ENCODE results near the gene TSPAN13.
A peak's percentile ranks its signal among the peaks of the same experiment; 100 is the strongest.

The TSPAN13 gene

DNA sequence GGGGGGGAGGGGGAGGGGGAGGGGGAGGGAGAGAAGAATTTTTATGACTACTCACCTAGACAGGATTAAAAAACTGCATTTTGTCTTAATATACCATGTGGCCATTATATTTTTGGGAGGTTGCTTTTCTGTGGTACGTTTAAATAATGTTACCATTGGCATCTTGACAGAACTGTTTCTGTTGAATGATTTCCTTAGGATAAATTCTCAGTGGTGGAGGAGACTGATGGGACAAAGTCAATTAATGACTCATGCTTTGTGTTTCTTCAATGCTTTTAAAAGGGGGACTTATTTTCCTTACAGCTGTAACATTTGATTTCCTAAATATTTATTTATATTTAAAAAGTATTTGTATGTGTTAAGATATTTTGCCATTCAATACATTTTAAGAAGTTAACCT, 37.5 kb downstream of the TSPAN13 start:
- no peak for TF ChIP-seq CTCF (IDR thresholded peaks at IDR 0.05; ENCODE audit: low read depth, low read length)
- H3K36me3 ChIP-seq, result no peaks in the 10 kb centered on the region
- no peaks in the 10 kb centered on the region for H3K9me3 ChIP-seq
- peaks cover 3% of the 10 kb centered on the region for H3K4me1 ChIP-seq
- H3K4me3 ChIP-seq (ENCODE audit: low read depth, low read length), result no peak overlapping the region
- no peak for DNase-seq
- H3K27me3 ChIP-seq, result no peaks in the 10 kb centered on the region

DNA sequence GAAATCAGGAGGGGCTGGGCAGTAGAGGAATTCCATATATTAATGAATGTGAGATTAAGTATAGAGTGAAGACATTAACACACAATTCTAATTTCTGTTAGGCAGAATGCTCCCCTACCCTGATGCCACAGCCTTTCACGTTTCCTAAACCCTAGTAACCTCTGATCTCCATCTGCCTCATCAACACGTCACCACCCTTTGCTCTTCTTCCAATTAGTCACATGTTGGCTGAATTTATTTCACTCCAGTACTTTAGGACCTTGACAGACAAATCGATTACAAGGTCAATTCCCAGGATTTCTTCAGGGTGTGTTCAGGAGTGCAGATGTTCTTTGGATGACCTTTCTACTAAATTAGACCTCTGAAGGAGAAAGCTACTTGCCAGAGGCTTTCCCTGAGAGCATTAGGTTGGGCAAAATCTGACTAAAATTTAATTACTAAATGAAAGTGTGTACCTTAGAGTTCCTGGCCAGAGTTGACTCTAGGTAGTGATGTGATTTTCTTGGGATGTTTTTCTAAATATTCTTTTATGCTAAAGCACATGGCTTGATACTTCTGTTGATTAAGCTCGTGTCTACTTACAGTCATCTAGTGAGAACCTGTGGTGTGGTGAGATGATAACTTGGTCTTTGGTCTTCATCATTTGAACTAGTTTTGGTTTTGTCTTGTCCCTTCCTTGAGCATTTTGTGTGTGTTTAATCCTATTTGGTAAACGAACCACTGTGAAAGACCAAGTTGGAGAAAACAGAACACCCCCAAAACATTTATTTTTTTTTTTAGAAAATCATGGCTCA, 38.5 kb downstream of the TSPAN13 start:
- Histone ChIP-seq H3K27me3 (no peaks in the 10 kb centered on the region), H3K9me3 (no peaks in the 10 kb centered on the region), H3K4me1 (peaks cover 4% of the 10 kb centered on the region), H3K36me3 (no peaks in the 10 kb centered on the region), H3K4me3 (ENCODE audit: low read depth, low read length) (no peak overlapping the region)
- no peak for TF ChIP-seq CTCF (IDR thresholded peaks at IDR 0.05; ENCODE audit: low read depth, low read length)
- DNase-seq, result no peak

DNA sequence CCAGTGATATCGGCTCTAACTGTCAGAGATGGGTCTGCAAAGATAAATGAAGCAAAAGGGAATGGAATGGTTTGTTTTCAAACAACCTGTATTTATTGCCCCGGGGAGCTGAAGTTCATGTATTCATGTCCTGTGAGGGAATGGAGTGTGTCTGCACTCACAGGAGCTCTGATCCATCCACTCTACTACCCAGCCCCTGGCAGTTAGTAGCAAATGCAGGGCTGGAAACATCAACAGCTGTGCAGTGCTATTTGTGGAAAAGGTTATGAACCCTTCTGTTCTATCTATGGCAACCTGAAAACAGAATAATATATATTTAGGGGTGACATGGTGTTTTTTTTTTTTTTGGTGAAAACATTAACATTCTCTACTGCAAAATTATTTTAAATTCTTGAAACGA, 41.4 kb downstream of the TSPAN13 start:
- H3K4me1 ChIP-seq, result peaks cover 4% of the 10 kb centered on the region
- no peaks in the 10 kb centered on the region for H3K9me3 ChIP-seq
- no peaks in the 10 kb centered on the region for H3K36me3 ChIP-seq
- no peak for DNase-seq
- no peak overlapping the region for H3K4me3 ChIP-seq (ENCODE audit: low read depth, low read length)
- TF ChIP-seq CTCF (IDR thresholded peaks at IDR 0.05; ENCODE audit: low read depth, low read length), result no peak
- no peaks in the 10 kb centered on the region for H3K27me3 ChIP-seq

- no peaks in the 10 kb centered on the region for H3K9me3 ChIP-seq
- no peaks in the 10 kb centered on the region for H3K27me3 ChIP-seq
- H3K4me1 ChIP-seq, result peaks cover 4% of the 10 kb centered on the region
- H3K4me3 ChIP-seq (ENCODE audit: low read depth, low read length), result no peak overlapping the region
- H3K36me3 ChIP-seq, result no peaks in the 10 kb centered on the region
- peak; percentile 46 for DNase-seq
- no peak for TF ChIP-seq CTCF (IDR thresholded peaks at IDR 0.05; ENCODE audit: low read depth, low read length)
These were observed 42.1 kb downstream of the TSPAN13 start for GRCh38 chr7:16795624-16796023.

- TF ChIP-seq CTCF (IDR thresholded peaks at IDR 0.05; ENCODE audit: low read depth, low read length), result peak; percentile 59
- no peaks in the 10 kb centered on the region; the same call in none of the 2 replicates for H3K4me1 ChIP-seq
These were observed 47.6 kb downstream of the TSPAN13 start for GRCh38 chr7:16801111-16801542.

DNA sequence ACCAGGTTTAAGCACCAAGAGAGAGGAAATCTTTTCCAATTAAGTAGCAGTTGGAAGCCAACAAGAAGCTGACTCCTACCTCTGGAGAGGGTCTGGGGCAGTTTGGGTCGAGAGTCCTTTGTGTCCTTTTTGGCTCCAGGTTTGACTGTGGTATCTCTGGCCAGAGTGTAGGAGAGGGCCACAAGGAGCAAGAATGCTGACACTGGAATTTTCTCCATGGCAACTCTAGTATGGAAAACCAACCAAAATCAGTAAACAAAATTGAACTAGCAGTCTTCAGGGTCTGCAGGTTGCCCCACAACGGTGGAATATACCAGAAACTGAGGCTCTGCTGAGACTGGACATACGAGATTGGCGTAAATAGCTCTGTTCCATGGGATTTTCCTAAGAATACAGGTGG, 48.0 kb downstream of the TSPAN13 start:
- no peaks in the 10 kb centered on the region; the same call in none of the 2 replicates for H3K4me1 ChIP-seq
- DNase-seq, result no peak
- no peaks in the 10 kb centered on the region for H3K27me3 ChIP-seq
- no peak overlapping the region for H3K4me3 ChIP-seq (ENCODE audit: low read depth, low read length)
- no peak for TF ChIP-seq CTCF (IDR thresholded peaks at IDR 0.05; ENCODE audit: low read depth, low read length)
- H3K9me3 ChIP-seq, result no peaks in the 10 kb centered on the region
- no peaks in the 10 kb centered on the region for H3K36me3 ChIP-seq

More at GRCh38 chr7:16801111-16801542, 47.6 kb downstream of the TSPAN13 start:
- DNase-seq, result no peak
- H3K4me3 ChIP-seq (ENCODE audit: low read depth, low read length), result no peak overlapping the region
- H3K36me3 ChIP-seq, result no peaks in the 10 kb centered on the region
- no peaks in the 10 kb centered on the region for H3K27me3 ChIP-seq
- H3K9me3 ChIP-seq, result no peaks in the 10 kb centered on the region

Data from BE2C (cell line).